Medulla oblongata (tissue), 1 donor: ENCODE results near the gene PHETA2.
"Not testable (repeated sequence)": the region's sequence is repeated elsewhere in the genome, so short reads cannot be mapped to it uniquely, and the experiment has no call there.

Source experiments
- DNase-seq: peaks from one replicate; pipeline ENCODE4 v3.0.0-alpha.2; 2015; ENCODE audit errors: extremely low spot score

The PHETA2 gene

GRCh38 chr22:42104332-42104860 is 30.3 kb downstream of the PHETA2 start:
- DNase-seq, result not testable (repeated sequence)

GRCh38 chr22:42108848-42109247 is 34.8 kb downstream of the PHETA2 start:
- DNase-seq, result no peak

- no peak for DNase-seq
Measured at GRCh38 chr22:42111798-42112197, 37.8 kb downstream of the PHETA2 start.

- DNase-seq, result not testable (repeated sequence)
Measured at GRCh38 chr22:42112793-42113192, 38.7 kb downstream of the PHETA2 start.

- DNase-seq, result peak; percentile 17
Measured at GRCh38 chr22:42114721-42115120, 40.7 kb downstream of the PHETA2 start.

- not testable (repeated sequence) for DNase-seq
Measured at GRCh38 chr22:42115420-42115830, 41.4 kb downstream of the PHETA2 start.

- DNase-seq, result no peak
Measured at GRCh38 chr22:42116848-42117424, 42.9 kb downstream of the PHETA2 start.

GRCh38 chr22:42120231-42121021 is 46.4 kb downstream of the PHETA2 start:
- DNase-seq, result not testable (repeated sequence)

- DNase-seq, result not testable (repeated sequence)
Measured at GRCh38 chr22:42123529-42123928, 49.5 kb downstream of the PHETA2 start.

- no peak for DNase-seq
Measured at GRCh38 chr22:42127606-42128005, 53.6 kb downstream of the PHETA2 start.

GRCh38 chr22:42128007-42128406 is 54.0 kb downstream of the PHETA2 start:
- DNase-seq, result not testable (repeated sequence)
